ENCODE measurements around the gene TMC7.

The TMC7 gene

GRCh38 chr16:19033761-19034160, 50.0 kb downstream of the TMC7 start:
- DNase-seq, result no peak

- no peak for DNase-seq
Measured at GRCh38 chr16:19040400-19040799, 56.7 kb downstream of the TMC7 start.

- DNase-seq, result no peak
Measured at GRCh38 chr16:19044769-19045168, 61.0 kb downstream of the TMC7 start.

GRCh38 chr16:19046062-19046461, 62.3 kb downstream of the TMC7 start:
- no peak for DNase-seq

GRCh38 chr16:19062706-19063105, 79.0 kb downstream of the TMC7 start:
- no peak for DNase-seq

GRCh38 chr16:19066988-19067348, 83.2 kb downstream of the TMC7 start:
- DNase-seq, result no peak

GRCh38 chr16:19067349-19068236, 83.9 kb downstream of the TMC7 start, which contains the start of gene COQ7:
Gene COQ7 (plus strand): TSS chr16:19067614. CDS start chr16:19067665, 51 bp downstream.
- DNase-seq, result peak; percentile 98

- DNase-seq, result no peak
Measured at GRCh38 chr16:19068237-19068815, 84.6 kb downstream of the TMC7 start.

GRCh38 chr16:19071811-19072777, 88.4 kb downstream of the TMC7 start:
- DNase-seq, result no peak

- DNase-seq, result no peak
Measured at GRCh38 chr16:19073344-19073743, 89.6 kb downstream of the TMC7 start.

- no peak for DNase-seq
Measured at GRCh38 chr16:19073863-19074262, 90.1 kb downstream of the TMC7 start.

- DNase-seq, result no peak
Measured at GRCh38 chr16:19075511-19075910, 91.8 kb downstream of the TMC7 start.

- DNase-seq, result no peak
Measured at GRCh38 chr16:19077879-19078278, 94.1 kb downstream of the TMC7 start.

GRCh38 chr16:19083670-19084069, 99.9 kb downstream of the TMC7 start:
- no peak for DNase-seq

GRCh38 chr16:19084139-19084538, 100.4 kb downstream of the TMC7 start:
- DNase-seq, result no peak

- no peak for DNase-seq
Measured at GRCh38 chr16:19084879-19085278, 101.1 kb downstream of the TMC7 start.

GRCh38 chr16:19085679-19086200, 102.0 kb downstream of the TMC7 start:
- DNase-seq, result no peak

GRCh38 chr16:19086322-19087199, 102.8 kb downstream of the TMC7 start:
- peak; percentile 71 for DNase-seq

- DNase-seq, result no peak
Measured at GRCh38 chr16:19088341-19088916, 104.7 kb downstream of the TMC7 start.

- no peak for DNase-seq
Measured at GRCh38 chr16:19089410-19089955, 105.7 kb downstream of the TMC7 start.

- no peak for DNase-seq
Measured at GRCh38 chr16:19090916-19091315, 107.2 kb downstream of the TMC7 start.

Data from NCI-H524 treated with DMSO at 0.1 percent for 48 hours (cell line).